ENCODE measurements around the gene PI4KA.
A peak's percentile ranks its signal among the peaks of the same experiment; 100 is the strongest.
"Not testable (repeated sequence)": the region's sequence is repeated elsewhere in the genome, so short reads cannot be mapped to it uniquely, and the experiment has no call there.

PI4KA gene

DNA sequence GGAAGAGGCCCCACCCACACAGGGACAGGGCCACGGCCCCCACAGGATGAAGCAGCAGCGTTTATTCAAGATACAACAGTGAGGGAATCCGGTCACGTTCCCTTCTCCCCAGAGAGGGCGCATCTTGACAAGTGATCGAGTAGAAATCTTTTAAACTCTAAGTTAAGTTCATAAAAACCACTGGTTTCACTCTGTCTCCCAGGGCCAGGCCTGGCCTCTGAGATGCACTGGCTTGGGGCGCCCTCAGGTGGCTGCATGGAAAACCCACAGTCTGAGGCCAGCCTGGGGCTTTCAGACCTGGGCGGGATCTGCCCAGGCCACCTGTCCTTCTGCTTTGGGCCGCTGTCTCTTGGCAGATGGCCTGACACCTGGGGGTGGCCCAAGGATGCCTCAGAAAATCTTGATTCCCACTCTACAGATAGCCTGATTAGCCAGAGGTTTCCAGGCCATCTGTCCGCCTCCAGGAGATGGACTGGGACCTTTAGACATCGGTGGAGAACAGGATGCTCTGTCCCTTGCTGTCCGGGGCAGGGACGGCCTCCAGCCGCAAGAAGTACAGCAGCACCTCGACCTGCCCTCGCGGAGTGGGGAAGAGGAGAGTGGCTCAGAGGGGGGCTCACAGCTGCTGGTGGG is 161.0 kb downstream of the PI4KA start:
- peak; percentile 87 for DNase-seq
- in situ Hi-C loops (cut with MboI; ENCODE audit: low pct_unique_long_range_greater_than_20kb, low sequenced_read_pairs), result not testable (repeated sequence)

DNA sequence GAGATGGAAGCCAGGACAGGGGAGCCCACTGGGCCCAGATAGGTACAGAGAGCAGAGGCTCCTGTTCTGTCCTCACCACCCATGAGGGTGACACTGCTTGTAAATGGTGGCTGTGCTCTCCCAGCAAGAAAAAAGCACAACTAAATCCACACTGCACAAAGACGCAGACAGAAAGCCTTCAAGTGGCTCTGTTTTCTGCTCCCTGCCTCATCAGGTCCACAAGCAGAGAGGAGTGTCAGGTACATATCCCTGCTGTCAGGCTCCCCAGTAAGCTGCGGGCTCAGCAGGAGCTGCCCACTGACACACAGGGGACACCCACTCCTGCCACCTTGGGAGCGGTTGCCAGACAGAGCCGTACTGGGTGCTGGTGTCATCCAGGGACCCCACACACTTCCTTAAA is 162.6 kb downstream of the PI4KA start:
- in situ Hi-C loops (cut with MboI; ENCODE audit: low pct_unique_long_range_greater_than_20kb, low sequenced_read_pairs); DNase-seq: not testable (repeated sequence)

DNA sequence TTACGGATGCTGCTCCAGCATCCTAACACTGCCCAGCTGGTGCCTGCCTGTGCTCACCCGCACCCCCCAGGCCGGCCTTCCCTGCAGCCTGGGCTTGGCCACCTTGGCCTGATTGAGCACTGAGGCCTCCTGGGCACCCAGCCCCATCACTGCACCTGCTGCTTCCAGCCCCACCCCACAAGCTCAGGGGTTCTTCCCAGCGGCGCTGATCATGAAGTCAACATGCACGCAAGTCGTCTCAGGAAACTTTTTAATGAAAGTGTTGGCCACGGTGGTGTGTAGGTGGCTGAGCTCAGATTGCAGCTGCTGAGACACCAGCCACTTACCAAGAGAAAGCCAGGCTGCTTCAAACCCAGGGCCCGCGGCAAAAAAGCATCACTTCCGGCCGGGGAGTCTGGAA is 163.4 kb downstream of the PI4KA start:
- in situ Hi-C loops (cut with MboI; ENCODE audit: low pct_unique_long_range_greater_than_20kb, low sequenced_read_pairs); DNase-seq: not testable (repeated sequence)

DNA sequence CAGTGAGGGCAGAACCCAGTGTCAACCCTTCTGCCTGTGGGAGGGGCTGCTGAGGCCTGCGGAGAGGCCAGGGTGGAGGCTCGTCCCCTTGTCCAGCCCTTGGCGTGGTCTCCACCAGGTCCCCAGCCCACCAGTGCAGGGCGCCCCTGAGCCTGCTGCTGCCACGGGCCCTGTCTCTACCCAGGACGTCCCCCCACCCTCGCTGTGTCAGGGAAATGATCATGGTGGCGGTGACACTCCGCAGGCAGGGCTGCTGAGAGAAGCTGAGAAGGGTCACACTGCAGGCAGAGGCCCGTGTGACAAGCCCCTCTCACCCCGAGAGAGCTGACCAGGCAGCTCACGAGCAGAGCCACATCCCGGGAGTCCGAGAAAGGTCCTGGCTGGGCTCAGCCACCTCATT is 164.4 kb downstream of the PI4KA start:
- in situ Hi-C loops (cut with MboI; ENCODE audit: low pct_unique_long_range_greater_than_20kb, low sequenced_read_pairs), result not testable (repeated sequence)

DNA sequence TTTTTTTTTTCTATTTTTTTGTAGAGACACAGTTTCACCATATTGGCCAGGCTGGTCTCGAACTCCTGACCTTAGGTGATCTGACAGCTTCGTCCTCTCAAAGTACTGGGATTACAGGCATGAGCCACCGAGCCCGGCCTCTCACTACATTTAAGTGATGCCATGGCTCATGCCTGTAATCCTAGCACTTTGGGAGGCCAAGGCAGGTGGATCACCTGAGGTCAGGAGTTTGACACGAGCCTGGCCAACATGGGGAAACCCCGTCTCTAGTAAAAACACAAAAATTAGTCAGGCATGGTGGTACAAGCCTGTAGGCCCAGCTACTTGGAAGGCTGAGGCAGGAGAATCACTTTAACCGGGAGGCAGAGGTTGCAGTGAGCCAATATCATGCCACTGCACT is 165.7 kb downstream of the PI4KA start:
- DNase-seq; in situ Hi-C loops (cut with MboI; ENCODE audit: low pct_unique_long_range_greater_than_20kb, low sequenced_read_pairs): not testable (repeated sequence)

More for the DNA sequence above, 164.4 kb downstream of the PI4KA start:
- not testable (repeated sequence) for DNase-seq

DNA sequence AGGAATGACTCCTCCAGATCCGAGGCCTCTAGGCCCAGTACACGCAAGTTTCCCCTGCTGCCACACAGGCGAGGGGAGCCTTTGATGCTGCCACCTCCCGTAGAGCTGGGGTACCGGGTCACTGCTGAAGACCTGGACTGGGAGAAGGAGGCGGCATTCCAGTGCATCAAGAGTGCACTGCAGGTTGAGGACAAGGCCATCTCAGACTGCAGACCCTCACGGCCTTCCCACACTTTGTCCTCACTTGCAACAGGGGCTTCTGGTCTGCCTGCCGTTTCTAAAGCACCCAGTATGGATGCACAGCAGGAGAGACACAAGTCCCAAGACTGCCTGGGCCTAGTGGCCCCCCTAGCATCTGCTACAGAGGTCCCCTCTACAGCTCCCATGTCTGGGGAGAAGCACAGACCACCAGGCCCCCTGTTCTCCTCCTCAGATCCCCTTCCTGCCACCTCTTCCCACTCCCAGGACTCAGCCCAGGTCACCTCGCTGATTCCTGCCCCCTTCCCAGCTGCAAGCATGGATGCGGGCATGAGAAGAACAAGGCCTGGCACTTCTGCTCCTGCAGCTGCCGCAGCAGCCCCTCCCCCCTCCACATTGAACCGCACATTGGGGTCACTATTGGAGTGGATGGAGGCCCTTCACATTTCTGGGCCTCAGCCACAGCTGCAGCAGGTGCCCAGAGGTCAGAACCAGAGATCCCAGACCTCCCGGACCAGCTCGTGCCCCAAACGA is 167.9 kb downstream of the PI4KA start:
- DNase-seq; in situ Hi-C loops (cut with MboI; ENCODE audit: low pct_unique_long_range_greater_than_20kb, low sequenced_read_pairs): not testable (repeated sequence)

DNA sequence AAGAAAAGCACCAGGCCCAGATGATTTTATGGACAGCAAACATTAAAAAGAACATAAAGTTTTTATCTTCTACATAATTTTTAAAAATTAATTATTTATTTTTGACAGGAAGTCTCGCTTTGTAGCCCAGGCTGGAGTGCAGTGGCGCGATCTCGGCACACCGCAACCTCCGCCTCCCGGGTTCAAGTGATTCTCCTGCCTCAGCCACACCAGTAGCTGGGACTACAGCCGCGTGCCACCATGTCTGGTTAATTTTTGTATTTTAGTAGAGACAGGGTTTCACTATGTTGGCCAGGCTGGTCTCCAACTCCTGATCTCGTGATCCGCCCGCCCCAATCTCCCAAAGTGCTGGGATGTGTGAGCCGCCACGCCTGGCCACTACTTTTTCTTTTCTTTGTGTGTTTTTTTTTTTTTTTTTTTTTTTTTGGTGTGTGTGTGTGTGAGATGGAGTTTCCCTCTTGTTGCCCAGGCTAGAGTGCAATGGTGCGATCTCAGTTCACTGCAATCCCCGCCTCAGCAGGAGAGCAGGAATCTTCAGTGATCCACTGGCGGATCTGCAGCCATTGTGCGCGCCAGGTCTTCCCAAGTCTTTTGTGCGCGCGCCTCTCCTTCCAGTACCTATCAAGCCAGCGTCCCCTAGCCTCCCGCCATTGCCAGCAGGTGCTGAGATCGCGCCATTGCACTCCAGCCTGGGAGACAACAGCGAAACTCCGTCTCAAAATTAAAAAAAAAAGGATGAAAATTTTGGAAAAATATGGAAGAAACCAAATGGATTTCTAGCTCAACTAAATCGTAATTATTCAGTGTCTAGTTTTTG is 171.0 kb downstream of the PI4KA start:
- DNase-seq; in situ Hi-C loops (cut with MboI; ENCODE audit: low pct_unique_long_range_greater_than_20kb, low sequenced_read_pairs): not testable (repeated sequence)

DNA sequence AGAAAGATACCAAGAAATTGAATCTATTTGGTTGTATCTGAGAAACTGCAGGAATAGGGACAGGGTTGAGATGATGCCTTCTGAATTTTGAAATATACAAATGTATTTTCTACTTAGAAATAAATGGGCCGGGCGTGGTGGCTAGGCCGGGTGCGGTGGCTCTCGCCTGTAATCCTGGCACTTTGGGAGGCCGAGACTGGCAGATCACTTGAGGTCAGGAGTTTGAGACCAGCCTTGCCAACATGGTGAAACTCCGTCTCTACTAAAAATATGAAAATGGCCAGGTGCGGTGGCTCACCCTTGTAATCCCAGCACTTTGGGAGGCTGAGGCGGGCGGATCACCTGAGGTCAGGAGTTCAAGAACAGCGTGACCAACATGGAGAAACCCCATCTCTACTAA is 172.8 kb downstream of the PI4KA start:
- in situ Hi-C loops (cut with MboI; ENCODE audit: low pct_unique_long_range_greater_than_20kb, low sequenced_read_pairs), result not testable (repeated sequence)

DNA sequence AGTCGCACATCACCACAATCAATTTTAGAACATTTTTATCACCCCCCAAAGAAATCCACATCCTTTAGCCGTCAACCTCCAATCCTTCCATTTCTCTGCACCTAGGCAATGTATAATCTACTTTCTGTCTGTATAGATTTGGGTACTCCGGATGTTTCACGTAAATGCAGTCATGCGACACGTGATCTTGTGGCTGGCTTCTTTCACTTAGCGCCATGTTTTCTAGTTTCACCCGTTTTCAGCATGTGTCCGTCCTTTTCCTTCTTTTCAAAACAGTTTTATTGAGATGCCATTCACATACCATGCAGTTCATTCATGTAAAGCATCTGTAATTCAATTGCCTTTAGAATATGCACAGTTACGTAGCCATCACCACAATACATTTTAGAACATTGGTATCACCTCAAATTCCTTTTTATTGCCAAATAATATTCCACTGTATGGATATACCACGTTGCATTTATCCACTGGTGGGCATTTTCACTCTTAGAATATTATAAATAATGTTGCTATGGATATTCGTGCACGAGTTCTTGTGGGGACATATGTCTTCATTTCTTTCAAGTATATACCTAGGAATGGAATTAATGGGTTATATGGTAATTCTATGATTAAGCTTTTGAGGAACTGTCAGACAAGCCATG is 179.7 kb downstream of the PI4KA start:
- DNase-seq; in situ Hi-C loops (cut with MboI; ENCODE audit: low pct_unique_long_range_greater_than_20kb, low sequenced_read_pairs): not testable (repeated sequence)

More for the DNA sequence above, 172.8 kb downstream of the PI4KA start:
- DNase-seq, result not testable (repeated sequence)

DNA sequence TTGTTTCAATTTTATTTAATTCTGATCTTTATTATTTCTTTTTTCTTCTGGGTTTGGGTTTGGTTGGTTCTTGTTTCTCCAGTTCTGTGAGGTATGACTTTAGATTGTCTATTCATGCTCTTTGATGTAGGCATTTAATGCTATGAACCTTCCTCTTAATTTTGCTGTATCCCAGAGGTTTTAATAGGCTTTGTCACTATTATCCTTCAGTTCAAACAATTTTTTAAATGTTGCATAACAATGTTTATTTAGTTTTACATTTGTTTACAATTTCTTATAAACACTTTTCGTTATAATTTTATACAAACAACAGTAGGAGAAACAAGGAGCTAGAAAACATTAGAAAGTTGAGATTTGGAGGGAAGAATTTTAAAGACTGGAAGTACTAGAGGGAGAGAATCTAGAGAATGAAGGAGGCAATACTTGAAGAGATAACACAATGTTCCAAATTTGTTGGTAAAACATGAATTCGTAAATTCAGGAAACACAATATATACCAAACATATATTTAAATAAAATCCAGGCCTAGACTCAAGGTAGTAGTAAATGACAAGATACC is 180.8 kb downstream of the PI4KA start:
- in situ Hi-C loops (cut with MboI; ENCODE audit: low pct_unique_long_range_greater_than_20kb, low sequenced_read_pairs), result no loop called here
- no peak for DNase-seq

DNA sequence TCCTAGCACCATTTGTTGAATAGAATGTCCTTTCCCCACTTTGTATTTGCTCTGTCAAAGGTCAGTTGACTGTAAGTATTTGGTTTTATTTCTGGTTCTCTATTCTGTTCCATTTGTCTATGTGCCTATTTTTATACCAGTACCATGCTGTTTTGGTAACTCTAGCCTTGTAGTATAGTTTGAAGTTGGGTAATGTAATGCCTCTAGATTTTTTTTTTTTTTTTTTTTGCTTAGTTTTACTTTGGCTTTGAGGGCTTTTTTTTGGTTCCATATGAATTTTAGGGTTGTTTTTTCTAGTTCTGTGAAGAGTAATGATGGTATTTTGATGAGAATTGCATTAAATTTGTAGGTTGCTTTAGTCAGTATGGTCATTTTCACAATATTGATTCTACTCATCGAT is 183.0 kb downstream of the PI4KA start:
- in situ Hi-C loops (cut with MboI; ENCODE audit: low pct_unique_long_range_greater_than_20kb, low sequenced_read_pairs); DNase-seq: not testable (repeated sequence)

DNA sequence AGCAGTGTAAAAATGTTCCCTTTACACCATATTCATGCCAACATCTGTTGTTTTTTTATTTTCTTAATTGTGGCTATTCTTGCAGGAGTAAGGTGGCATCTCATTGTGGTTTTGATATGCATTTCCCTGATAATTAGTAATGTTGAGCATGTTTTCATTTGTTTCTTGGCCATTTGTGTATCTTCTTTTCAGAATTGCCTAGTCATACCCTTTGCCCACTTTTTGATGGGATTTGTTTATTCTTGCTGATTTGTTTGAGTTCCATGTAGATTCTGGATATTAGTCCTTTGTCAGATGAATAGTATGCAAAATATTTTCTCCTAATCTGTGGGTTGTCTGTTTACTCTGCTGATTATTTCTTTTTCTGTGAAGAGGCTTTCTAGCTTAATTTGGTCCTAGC is 183.6 kb downstream of the PI4KA start:
- no peak for DNase-seq
- in situ Hi-C loops (cut with MboI; ENCODE audit: low pct_unique_long_range_greater_than_20kb, low sequenced_read_pairs), result no loop called here

DNA sequence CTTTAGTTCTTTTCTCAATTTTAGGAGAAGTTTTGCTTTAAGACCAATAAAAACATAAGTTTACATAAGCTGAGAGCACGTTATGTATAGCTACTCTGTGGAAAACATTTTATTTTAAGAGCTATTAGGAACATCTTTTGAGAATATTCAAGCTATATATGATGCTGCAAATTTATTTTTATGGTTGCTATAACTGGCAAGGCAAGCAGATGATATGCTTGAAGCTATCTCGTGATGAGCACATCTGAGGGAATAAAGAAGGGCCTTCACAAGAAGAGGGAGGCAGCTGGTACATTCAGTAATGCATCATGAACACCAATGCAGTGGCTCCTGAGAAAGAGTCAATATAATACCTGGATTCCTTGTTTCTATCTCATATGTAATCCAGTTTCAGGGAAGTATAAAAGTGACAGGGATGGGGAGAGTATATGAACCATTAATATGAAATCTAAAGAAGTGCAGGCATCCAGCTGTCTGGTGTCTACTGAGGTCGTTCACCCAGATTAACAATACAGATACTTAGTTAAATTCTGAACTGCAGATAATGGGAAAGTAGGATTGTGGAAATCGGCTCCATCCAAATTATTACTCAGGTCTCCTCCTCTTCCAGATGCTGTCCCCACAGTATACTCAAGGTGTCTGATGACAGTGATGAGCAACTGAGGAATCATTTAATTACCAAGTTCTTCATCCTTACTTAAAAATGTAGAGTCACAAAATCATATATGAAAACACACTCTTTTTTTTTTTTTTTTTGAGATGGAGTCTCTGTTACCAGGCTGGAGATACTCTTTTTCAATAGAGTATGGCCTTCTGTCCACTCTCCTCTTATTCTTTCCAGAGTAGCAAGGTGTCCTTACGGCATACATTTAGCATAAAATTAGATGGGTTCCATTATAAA is 185.1 kb downstream of the PI4KA start:
- in situ Hi-C loops (cut with MboI; ENCODE audit: low pct_unique_long_range_greater_than_20kb, low sequenced_read_pairs), result no loop called here

DNA sequence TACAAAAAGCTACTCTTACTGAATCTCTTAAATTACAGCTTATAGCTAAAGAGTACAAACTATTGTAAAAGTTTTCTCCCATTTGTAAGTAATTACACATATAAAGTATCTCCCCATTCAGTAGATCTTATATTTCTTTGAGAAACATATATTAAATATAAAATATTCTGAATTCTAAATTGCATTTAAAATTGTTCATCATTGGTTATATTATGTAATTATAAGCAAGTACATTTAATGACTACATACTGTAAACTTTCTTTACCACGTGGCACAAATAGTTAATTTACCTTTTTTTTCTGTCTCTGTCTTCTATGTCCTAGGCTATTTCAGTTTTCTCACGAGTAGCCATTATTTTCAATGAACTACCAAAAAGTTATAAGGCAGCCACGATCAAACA is 185.9 kb downstream of the PI4KA start:
- in situ Hi-C loops (cut with MboI; ENCODE audit: low pct_unique_long_range_greater_than_20kb, low sequenced_read_pairs), result no loop called here
- no peak for DNase-seq

More for the DNA sequence above, 185.1 kb downstream of the PI4KA start:
- DNase-seq, result no peak

DNA sequence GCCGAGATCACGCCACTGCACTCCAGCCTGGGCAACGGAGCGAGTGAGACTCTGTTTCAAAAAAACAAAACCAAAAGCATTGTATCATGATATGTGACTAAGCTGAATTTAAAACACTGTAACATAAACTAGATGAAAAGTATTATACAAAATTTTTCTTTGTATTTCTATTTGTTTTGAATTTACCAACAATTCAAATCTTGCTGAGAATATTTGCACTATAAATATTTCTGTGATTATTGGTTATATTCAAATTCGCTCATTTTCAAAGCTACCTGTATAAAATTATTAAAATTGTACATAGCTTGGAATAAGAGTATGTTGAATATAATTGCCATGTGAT is 186.6 kb downstream of the PI4KA start:
- DNase-seq, result no peak
- in situ Hi-C loops (cut with MboI; ENCODE audit: low pct_unique_long_range_greater_than_20kb, low sequenced_read_pairs), result no loop called here

DNA sequence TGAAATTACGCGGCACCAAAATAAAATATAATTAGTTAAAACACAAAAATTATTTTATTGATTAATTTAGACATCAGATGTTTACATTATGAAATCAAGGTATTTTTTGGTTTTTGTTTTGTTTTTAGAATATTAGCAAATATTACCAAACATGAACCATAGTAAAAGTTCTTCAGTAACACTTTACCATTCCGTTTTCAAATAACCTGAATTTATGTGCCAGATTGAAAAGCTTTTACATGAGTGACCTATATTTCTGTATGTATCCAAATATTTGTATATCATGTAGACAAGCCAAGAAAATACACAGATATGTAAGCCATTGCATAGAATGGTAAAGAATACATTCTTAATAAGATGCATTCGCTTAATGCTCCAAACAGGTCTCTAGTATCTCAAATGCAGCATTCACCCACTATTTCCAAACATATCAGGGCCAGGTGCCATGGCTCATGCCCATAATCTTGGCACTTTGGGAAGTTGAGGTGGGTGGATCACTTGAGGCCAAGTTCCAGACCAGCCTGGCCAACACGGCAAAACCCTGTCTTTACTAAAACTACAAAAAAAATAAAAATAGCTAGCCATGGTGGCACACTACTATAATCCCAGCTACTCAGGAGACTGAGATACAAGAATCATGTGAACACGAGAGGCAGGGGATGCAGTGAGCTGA is 187.1 kb downstream of the PI4KA start:
- in situ Hi-C loops (cut with MboI; ENCODE audit: low pct_unique_long_range_greater_than_20kb, low sequenced_read_pairs), result no loop called here

DNA sequence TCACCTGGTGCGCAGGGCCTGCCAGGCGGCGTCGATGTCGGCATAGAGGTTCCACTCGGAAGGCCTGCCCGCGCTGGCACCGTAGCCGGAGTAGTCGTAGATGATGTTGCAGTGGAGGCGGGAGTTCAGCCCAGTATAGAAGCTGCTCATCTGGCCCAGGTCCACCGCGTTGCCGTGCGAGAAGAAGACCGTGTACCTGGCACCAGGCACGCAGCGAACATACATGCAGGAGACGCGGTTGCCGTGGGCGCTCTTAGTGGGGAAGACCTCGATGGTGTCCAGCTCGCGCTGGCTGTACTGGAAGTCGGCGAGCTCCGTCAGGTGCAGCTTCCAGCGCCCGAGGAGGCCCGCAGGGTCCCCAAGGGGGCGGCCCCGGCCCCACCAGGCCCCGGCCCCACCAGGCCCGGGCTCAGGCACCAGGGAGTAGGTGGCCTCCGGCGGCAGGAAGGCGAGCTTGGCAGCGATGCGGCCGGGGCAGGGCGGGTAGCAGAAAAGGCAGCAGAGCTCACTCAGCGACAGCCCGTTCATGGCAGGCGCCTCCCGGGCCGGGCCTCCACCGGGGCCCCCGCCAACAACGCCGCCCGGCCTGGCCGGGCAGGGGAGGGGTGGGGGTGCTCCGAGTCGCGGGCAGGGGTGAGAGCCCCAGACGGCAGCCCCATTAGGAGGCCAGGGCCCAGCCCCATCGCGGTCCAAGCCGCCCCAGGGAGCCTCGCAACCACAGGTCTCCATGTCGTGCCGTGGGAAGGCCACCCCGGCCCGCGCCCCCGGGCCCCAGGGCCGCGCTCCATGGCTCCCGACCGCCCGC is 188.0 kb downstream of the PI4KA start:
- DNase-seq; in situ Hi-C loops (cut with MboI; ENCODE audit: low pct_unique_long_range_greater_than_20kb, low sequenced_read_pairs): not testable (repeated sequence)

More for the DNA sequence above, 187.1 kb downstream of the PI4KA start:
- no peak for DNase-seq
